WTC11 (cell line): ENCODE results near the gene LVRN. TPM values are rescaled to one million over a fixed set of nuclear protein-coding genes. Genes with fewer than 3 reads are reported as not detected.

Experiments used
- ATAC-seq: fragments of 200-7000 bp; cut with Tn5 transposase; 2 replicates; pipeline ENCODE4 v1.10.0; 2021; ENCODE audit warnings: mild to moderate bottlenecking, moderate library complexity
- CTCF ChIA-PET: fragments of 300-600 bp; sonication (Branson Sonifier 250); formaldehyde crosslinking; loops from one replicate; lab custom pipeline; 2021; ENCODE audit warnings: antibody characterized with exemption; lab: Charles Lee
- POLR2A ChIA-PET: fragments of 350-600 bp; sonication (Branson Sonifier 250); formaldehyde crosslinking; loops from one replicate; lab custom pipeline; 2021; ENCODE audit warnings: antibody characterized with exemption; lab: Charles Lee
- DNase-seq: peaks from one replicate; pipeline ENCODE4 v3.0.0; 2021; ENCODE audit warnings: low spot score
- H3K27ac Mint-ChIP-seq: 2 replicates; pipeline ENCODE4 v1.8.0; 2021; ENCODE audit warnings: mixed read lengths
- H3K27me3 Mint-ChIP-seq: 2 replicates; pipeline ENCODE4 v1.8.0; 2021; ENCODE audit warnings: low read depth, mild to moderate bottlenecking, moderate library complexity, mixed read lengths
- H3K36me3 Mint-ChIP-seq: 2 replicates; pipeline ENCODE4 v1.8.0; 2021; ENCODE audit warnings: mixed read lengths
- H3K4me1 Mint-ChIP-seq: 2 replicates; pipeline ENCODE4 v1.8.0; 2022; ENCODE audit warnings: mixed read lengths
- H3K4me3 Mint-ChIP-seq: 2 replicates; pipeline ENCODE4 v1.8.0; 2021; ENCODE audit warnings: mild to moderate bottlenecking, moderate library complexity, mixed read lengths
- H3K9me3 Mint-ChIP-seq: 2 replicates; pipeline ENCODE4 v1.8.0; 2021; ENCODE audit warnings: mixed read lengths
- ATF1 ChIP-seq: sonication (generic); formaldehyde crosslinking; IDR thresholded peaks from 2 replicates; pipeline ENCODE4 v1.8.1; 2023; ENCODE audit warnings: mild to moderate bottlenecking, moderate library complexity, missing genetic modification reagents
- FOXJ3 ChIP-seq: sonication (generic); formaldehyde crosslinking; IDR thresholded peaks from 2 replicates; pipeline ENCODE4 v1.9.0; 2021; ENCODE audit warnings: missing genetic modification reagents, mild to moderate bottlenecking, borderline replicate concordance
- GABPB1 ChIP-seq: sonication (generic); formaldehyde crosslinking; IDR thresholded peaks from 2 replicates; pipeline ENCODE4 v1.8.1; 2023; ENCODE audit warnings: mild to moderate bottlenecking, missing genetic modification reagents
- MXD4 ChIP-seq: fragments of 250-450 bp; sonication (Bioruptor Pico); IDR thresholded peaks from 2 replicates; pipeline ENCODE4 v1.8.0; 2021; ENCODE audit warnings: mild to moderate bottlenecking, moderate library complexity, borderline replicate concordance
- NR2C2 ChIP-seq: sonication (generic); formaldehyde crosslinking; IDR thresholded peaks from 2 replicates; pipeline ENCODE4 v1.8.0; 2022; ENCODE audit warnings: mild to moderate bottlenecking, missing genetic modification reagents
- NR3C1 ChIP-seq: sonication (generic); formaldehyde crosslinking; conservative IDR thresholded peaks from 2 replicates; pipeline ENCODE4 v1.8.1; 2023; ENCODE audit warnings: low read depth, mild to moderate bottlenecking, missing genetic modification reagents
- PRDM15 ChIP-seq: sonication (generic); formaldehyde crosslinking; IDR thresholded peaks from 2 replicates; pipeline ENCODE4 v1.8.0; 2022; ENCODE audit warnings: missing genetic modification reagents
- RELA ChIP-seq: sonication (generic); formaldehyde crosslinking; IDR thresholded peaks from 2 replicates; pipeline ENCODE4 v1.8.1; 2022; ENCODE audit warnings: missing genetic modification reagents, mild to moderate bottlenecking, borderline replicate concordance
- RORB ChIP-seq: fragments of 250-450 bp; sonication (Bioruptor Pico); IDR thresholded peaks from 2 replicates; pipeline ENCODE4 v1.9.0; 2021; ENCODE audit warnings: mild to moderate bottlenecking
- SP1 ChIP-seq: sonication (generic); formaldehyde crosslinking; conservative IDR thresholded peaks from 2 replicates; pipeline ENCODE4 v1.8.1; 2022; ENCODE audit warnings: missing genetic modification reagents
- TCF7 ChIP-seq: sonication (generic); formaldehyde crosslinking; IDR thresholded peaks from 2 replicates; pipeline ENCODE4 v1.8.0; 2022; ENCODE audit warnings: mild to moderate bottlenecking, low read depth, missing genetic modification reagents, moderate library complexity
- USF1 ChIP-seq: sonication (generic); formaldehyde crosslinking; IDR thresholded peaks from 2 replicates; pipeline ENCODE4 v1.8.0; 2022; ENCODE audit warnings: mild to moderate bottlenecking, missing genetic modification reagents
- ZBTB43 ChIP-seq: sonication (generic); formaldehyde crosslinking; IDR thresholded peaks from 2 replicates; pipeline ENCODE4 v1.8.1; 2023; ENCODE audit warnings: mild to moderate bottlenecking, missing genetic modification reagents
- ZMAT4 ChIP-seq: fragments of 250-450 bp; sonication (Bioruptor Pico); IDR thresholded peaks from 2 replicates; pipeline ENCODE4 v1.9.0; 2021; ENCODE audit warnings: mild to moderate bottlenecking
- ZNF232 ChIP-seq: sonication (generic); formaldehyde crosslinking; IDR thresholded peaks from 2 replicates; pipeline ENCODE4 v1.8.0; 2022; ENCODE audit warnings: mild to moderate bottlenecking, missing genetic modification reagents
- ZNF263 ChIP-seq: sonication (generic); formaldehyde crosslinking; IDR thresholded peaks from 2 replicates; pipeline ENCODE4 v1.8.1; 2022; ENCODE audit warnings: low read depth, mild to moderate bottlenecking, moderate library complexity, missing genetic modification reagents
- ZNF416 ChIP-seq: fragments of 250-450 bp; sonication (Bioruptor Pico); IDR thresholded peaks from 2 replicates; pipeline ENCODE4 v1.9.0; 2021; ENCODE audit warnings: mild to moderate bottlenecking, inconsistent platforms
- total RNA-seq: library from RNA; stranded (reverse); gene quantifications from 3 replicates; pipeline ENCODE4 v1.2.3, GENCODE V29; 2021
- TF ChIP-seq, protein P1 (sequence below): sonication (generic); formaldehyde crosslinking; IDR thresholded peaks from 2 replicates; pipeline ENCODE4 v1.8.0; 2023; ENCODE audit warnings: missing genetic modification reagents, mild to moderate bottlenecking, borderline replicate concordance
- TF ChIP-seq, protein P2 (sequence below): sonication (generic); formaldehyde crosslinking; IDR thresholded peaks from 2 replicates; pipeline ENCODE4 v1.8.1; 2022; ENCODE audit warnings: missing genetic modification reagents, borderline replicate concordance

The LVRN gene
- total RNA-seq, 1 experiment from 2014 or later, result 0.13 TPM

DNA sequence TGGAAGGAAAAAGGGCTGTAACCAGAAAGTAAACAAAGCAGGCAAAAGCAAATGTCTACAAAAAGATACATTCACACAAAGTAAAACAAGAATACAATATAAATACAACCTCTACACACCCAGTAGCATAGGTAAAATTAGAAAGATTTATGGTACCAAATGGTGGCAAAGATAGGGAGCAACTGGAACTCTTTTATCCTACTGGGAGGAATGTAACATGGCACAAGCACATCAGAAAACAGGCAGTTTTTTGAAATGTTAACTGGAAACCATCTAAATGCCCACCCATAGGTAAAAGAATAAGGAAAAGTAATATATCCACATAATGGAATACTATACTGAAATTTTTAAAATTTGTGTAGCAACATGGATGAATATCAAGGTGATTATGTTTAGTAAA lies 61.3 kb downstream of the LVRN start:
- DNase-seq (no peak), ATAC-seq (no peak)
- no peaks in the 10 kb centered on the region for H3K4me1 Mint-ChIP-seq
- H3K36me3 Mint-ChIP-seq, result no peaks in the 10 kb centered on the region
- no peaks in the 10 kb centered on the region; the same call in 1 of the 2 replicates for H3K27me3 Mint-ChIP-seq
- peaks cover 6% of the 10 kb centered on the region; the same call in 1 of the 2 replicates for H3K9me3 Mint-ChIP-seq
- POLR2A ChIA-PET, result no interaction called here
- CTCF ChIA-PET, result no interaction called here
- no peak overlapping the region for H3K4me3 Mint-ChIP-seq
- no peak overlapping the region for H3K27ac Mint-ChIP-seq
- no peak for TF ChIP-seq SP1 (CRISPR knock-in tag)
- no peak for TF ChIP-seq RORB
- TF ChIP-seq PRDM15 (CRISPR knock-in tag), result no peak
- no peak for TF ChIP-seq ZMAT4
- no peak for TF ChIP-seq RELA (CRISPR knock-in tag)
- TF ChIP-seq, protein P1, sequence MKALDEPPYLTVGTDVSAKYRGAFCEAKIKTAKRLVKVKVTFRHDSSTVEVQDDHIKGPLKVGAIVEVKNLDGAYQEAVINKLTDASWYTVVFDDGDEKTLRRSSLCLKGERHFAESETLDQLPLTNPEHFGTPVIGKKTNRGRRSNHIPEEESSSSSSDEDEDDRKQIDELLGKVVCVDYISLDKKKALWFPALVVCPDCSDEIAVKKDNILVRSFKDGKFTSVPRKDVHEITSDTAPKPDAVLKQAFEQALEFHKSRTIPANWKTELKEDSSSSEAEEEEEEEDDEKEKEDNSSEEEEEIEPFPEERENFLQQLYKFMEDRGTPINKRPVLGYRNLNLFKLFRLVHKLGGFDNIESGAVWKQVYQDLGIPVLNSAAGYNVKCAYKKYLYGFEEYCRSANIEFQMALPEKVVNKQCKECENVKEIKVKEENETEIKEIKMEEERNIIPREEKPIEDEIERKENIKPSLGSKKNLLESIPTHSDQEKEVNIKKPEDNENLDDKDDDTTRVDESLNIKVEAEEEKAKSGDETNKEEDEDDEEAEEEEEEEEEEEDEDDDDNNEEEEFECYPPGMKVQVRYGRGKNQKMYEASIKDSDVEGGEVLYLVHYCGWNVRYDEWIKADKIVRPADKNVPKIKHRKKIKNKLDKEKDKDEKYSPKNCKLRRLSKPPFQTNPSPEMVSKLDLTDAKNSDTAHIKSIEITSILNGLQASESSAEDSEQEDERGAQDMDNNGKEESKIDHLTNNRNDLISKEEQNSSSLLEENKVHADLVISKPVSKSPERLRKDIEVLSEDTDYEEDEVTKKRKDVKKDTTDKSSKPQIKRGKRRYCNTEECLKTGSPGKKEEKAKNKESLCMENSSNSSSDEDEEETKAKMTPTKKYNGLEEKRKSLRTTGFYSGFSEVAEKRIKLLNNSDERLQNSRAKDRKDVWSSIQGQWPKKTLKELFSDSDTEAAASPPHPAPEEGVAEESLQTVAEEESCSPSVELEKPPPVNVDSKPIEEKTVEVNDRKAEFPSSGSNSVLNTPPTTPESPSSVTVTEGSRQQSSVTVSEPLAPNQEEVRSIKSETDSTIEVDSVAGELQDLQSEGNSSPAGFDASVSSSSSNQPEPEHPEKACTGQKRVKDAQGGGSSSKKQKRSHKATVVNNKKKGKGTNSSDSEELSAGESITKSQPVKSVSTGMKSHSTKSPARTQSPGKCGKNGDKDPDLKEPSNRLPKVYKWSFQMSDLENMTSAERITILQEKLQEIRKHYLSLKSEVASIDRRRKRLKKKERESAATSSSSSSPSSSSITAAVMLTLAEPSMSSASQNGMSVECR (CRISPR knock-in tag), result no peak
- no peak for TF ChIP-seq GABPB1 (CRISPR knock-in tag)
- TF ChIP-seq ATF1, result no peak
- no peak for TF ChIP-seq USF1
- TF ChIP-seq NR3C1 (CRISPR knock-in tag), result no peak
- no peak for TF ChIP-seq TCF7 (CRISPR knock-in tag)
- TF ChIP-seq NR2C2 (CRISPR knock-in tag), result no peak
- no peak for TF ChIP-seq ZBTB43
- TF ChIP-seq ZNF263 (CRISPR knock-in tag), result no peak
- no peak for TF ChIP-seq ZNF232
- TF ChIP-seq, protein P2, sequence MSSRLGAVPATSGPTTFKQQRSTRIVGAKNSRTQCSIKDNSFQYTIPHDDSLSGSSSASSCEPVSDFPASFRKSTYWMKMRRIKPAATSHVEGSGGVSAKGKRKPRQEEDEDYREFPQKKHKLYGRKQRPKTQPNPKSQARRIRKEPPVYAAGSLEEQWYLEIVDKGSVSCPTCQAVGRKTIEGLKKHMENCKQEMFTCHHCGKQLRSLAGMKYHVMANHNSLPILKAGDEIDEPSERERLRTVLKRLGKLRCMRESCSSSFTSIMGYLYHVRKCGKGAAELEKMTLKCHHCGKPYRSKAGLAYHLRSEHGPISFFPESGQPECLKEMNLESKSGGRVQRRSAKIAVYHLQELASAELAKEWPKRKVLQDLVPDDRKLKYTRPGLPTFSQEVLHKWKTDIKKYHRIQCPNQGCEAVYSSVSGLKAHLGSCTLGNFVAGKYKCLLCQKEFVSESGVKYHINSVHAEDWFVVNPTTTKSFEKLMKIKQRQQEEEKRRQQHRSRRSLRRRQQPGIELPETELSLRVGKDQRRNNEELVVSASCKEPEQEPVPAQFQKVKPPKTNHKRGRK (CRISPR knock-in tag), result no peak
- TF ChIP-seq MXD4 (CRISPR knock-in tag), result no peak
- TF ChIP-seq FOXJ3 (CRISPR knock-in tag), result no peak
- no peak for TF ChIP-seq ZNF416 (CRISPR knock-in tag)
